ENCODE measurements around the gene MTCL1. TPM values are rescaled to one million over a fixed set of nuclear protein-coding genes. Genes with fewer than 3 reads are reported as not detected.

MTCL1 gene
- total and polyA plus RNA-seq, 10 of the 15 experiments (the other 5 are each of a cell fraction or from before 2014, with no cell fraction given), result 0.03 to 0.36 (median 0.13) TPM; not detected in 4

DNA sequence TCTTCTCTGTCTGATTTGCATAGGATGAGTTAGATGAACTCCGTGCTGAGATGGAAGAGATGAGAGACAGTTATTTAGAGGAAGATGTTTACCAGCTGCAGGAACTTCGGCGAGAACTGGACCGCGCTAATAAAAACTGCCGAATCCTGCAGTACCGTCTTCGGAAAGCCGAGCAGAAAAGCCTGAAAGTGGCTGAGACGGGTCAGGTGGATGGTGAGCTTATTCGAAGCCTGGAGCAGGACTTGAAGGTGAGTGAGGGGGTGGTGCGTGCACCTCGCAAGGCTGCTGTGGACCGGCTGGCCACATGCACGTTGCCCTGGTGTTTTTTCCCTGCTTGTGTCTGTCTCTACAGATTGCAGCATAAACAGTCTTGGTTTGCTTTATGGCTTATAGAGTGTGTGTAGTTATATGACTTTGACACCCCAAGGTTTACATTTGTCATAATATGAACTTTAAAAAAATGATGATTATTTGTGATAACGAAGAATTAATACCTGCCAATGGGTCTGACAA is 13.1 kb downstream of the MTCL1 start:
- Histone ChIP-seq H3K79me2 (ENCODE audit: control insufficient read depth, insufficient read depth, low read length) (no peaks in the 10 kb centered on the region), H3K9me3 (replicated peaks; ENCODE audit: control insufficient read depth, insufficient read depth, low read length) (no peaks in the 10 kb centered on the region), H2AFZ (ENCODE audit: control insufficient read depth, low read depth, low read length) (no peak overlapping the region), H3K4me1 (ENCODE audit: control insufficient read depth, insufficient read depth, low read length) (no peaks in the 10 kb centered on the region), H3K4me3 (no peak overlapping the region), H3K4me2 (ENCODE audit: control insufficient read depth, insufficient read depth) (no peak overlapping the region), H3K9ac (ENCODE audit: control insufficient read depth, insufficient read depth, low read length) (no peak overlapping the region), H4K20me1 (ENCODE audit: control insufficient read depth, insufficient read depth) (no peaks in the 10 kb centered on the region), H3K36me3 (ENCODE audit: control insufficient read depth in 2 of 2, insufficient read depth in 2 of 2, low read length in 1 of 2) (no peaks in the 10 kb centered on the region), H3K27ac (ENCODE audit: control insufficient read depth, insufficient read depth) (no peak overlapping the region), H3K27me3 (replicated peaks in 1 of 2; ENCODE audit: control insufficient read depth in 2 of 2, insufficient read depth in 2 of 2, low read length in 1 of 2) (no peaks in the 10 kb centered on the region)
- DNase-seq (ENCODE audit: low read depth, low spot score) (no peak), FAIRE-seq (no peak), ATAC-seq (no peak)
- no TSS peak for BruUV-seq (replicated peaks)
- ChIA-PET SMC1A (ENCODE audit: uncharacterized antibody, unreplicated experiment) (no interaction called here), POLR2A (no interaction called here), RAD21 (ENCODE audit: unreplicated experiment) (no interaction called here), CTCF (no interaction called here)
- in situ Hi-C loops (cut with MboI) (no loop called here), intact Hi-C loops (cut with micrococcal nuclease; ENCODE audit: unreplicated experiment) (no loop called here)
- TF ChIP-seq ZNF217 (IDR thresholded peaks at IDR 0.05), result no peak
- TF ChIP-seq, protein P1, sequence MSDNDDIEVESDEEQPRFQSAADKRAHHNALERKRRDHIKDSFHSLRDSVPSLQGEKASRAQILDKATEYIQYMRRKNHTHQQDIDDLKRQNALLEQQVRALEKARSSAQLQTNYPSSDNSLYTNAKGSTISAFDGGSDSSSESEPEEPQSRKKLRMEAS (IDR thresholded peaks at IDR 0.05; ENCODE audit: low read depth, low read length), result no peak
- TF ChIP-seq MEF2B (IDR thresholded peaks at IDR 0.05; ENCODE audit: partially characterized antibody, poor library complexity, severe bottlenecking), result no peak
- no peak for TF ChIP-seq SMC3 (IDR thresholded peaks at IDR 0.05; ENCODE audit: borderline replicate concordance, low read length)
- TF ChIP-seq CREB1 (IDR thresholded peaks at IDR 0.05; ENCODE audit: low read depth), result no peak
- no peak for TF ChIP-seq NFYA (IDR thresholded peaks at IDR 0.05; ENCODE audit: borderline replicate concordance, low read depth, low read length)
- TF ChIP-seq, protein P2, sequence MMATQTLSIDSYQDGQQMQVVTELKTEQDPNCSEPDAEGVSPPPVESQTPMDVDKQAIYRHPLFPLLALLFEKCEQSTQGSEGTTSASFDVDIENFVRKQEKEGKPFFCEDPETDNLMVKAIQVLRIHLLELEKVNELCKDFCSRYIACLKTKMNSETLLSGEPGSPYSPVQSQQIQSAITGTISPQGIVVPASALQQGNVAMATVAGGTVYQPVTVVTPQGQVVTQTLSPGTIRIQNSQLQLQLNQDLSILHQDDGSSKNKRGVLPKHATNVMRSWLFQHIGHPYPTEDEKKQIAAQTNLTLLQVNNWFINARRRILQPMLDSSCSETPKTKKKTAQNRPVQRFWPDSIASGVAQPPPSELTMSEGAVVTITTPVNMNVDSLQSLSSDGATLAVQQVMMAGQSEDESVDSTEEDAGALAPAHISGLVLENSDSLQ (IDR thresholded peaks at IDR 0.05), result no peak
- TF ChIP-seq POLR2AphosphoS2 (IDR thresholded peaks at IDR 0.05; ENCODE audit: low read depth, low read length), result no peak
- TF ChIP-seq RCOR1 (conservative IDR thresholded peaks at IDR 0.05; ENCODE audit: low read depth, low read length), result no peak
- TF ChIP-seq ZSCAN29 (IDR thresholded peaks at IDR 0.05), result no peak
- TF ChIP-seq SIN3A (IDR thresholded peaks at IDR 0.05; ENCODE audit: low read depth, low read length), result no peak
- no peak for TF ChIP-seq FOS (IDR thresholded peaks at IDR 0.05; ENCODE audit: borderline replicate concordance, extremely low read depth, insufficient read length)
- TF ChIP-seq ZBED1 (IDR thresholded peaks at IDR 0.05; ENCODE audit: borderline replicate concordance), result no peak
- TF ChIP-seq NR2C1 (IDR thresholded peaks at IDR 0.05), result no peak
- no peak for TF ChIP-seq ZNF274 (IDR thresholded peaks at IDR 0.05; ENCODE audit: insufficient read depth, insufficient read length)
- TF ChIP-seq DPF2 (IDR thresholded peaks at IDR 0.05), result no peak
- 64% methylated on average over 16 of the region's 16 CpGs for WGBS (ENCODE audit: insufficient coverage, insufficient replicate concordance, low lambda C conversion rate, missing lambda C conversion rate)

All from GM12878 (cell line).